SH-SY5Y (cell line): Measurements from ENCODE around the gene IFNL4.
"Not testable (repeated sequence)": the region's sequence is repeated elsewhere in the genome, so short reads cannot be mapped to it uniquely, and the experiment has no call there.

ENCODE experiments used
- GATA2 ChIP-seq: IDR thresholded peaks from 2 replicates; pipeline ENCODE4 v1.6.1; 2011; ENCODE audit warnings: mild to moderate bottlenecking, low read depth, low read length
- GATA3 ChIP-seq: IDR thresholded peaks from 2 replicates; pipeline ENCODE4 v1.6.1; 2011; ENCODE audit warnings: low read depth, mild to moderate bottlenecking, low read length, moderate library complexity

Gene IFNL4

DNA sequence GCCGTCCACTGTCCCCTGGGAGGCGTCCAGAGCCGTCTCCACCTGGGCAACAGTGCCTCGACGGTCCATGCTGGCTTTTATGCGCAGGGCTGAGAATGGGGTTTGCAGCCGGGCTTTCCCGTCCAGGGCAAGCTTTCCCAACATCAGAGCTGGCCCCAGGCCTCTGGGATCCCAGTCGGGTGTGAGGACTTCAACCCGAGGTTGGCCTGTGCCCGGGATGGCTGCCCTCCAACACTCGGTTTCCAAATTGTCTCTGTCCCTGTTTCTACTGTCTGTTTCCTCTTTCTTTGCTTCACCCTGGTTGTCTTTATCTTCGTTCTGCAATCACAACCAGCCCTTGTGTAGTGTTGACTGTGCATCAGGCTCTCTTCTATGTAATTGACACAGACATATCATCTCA is at the start of gene IFNL4:
TSS of gene IFNL4 (minus strand) at position 51 of the 400 bp plus-strand sequence.
- TF ChIP-seq GATA2: no peak
- TF ChIP-seq GATA3: no peak

DNA sequence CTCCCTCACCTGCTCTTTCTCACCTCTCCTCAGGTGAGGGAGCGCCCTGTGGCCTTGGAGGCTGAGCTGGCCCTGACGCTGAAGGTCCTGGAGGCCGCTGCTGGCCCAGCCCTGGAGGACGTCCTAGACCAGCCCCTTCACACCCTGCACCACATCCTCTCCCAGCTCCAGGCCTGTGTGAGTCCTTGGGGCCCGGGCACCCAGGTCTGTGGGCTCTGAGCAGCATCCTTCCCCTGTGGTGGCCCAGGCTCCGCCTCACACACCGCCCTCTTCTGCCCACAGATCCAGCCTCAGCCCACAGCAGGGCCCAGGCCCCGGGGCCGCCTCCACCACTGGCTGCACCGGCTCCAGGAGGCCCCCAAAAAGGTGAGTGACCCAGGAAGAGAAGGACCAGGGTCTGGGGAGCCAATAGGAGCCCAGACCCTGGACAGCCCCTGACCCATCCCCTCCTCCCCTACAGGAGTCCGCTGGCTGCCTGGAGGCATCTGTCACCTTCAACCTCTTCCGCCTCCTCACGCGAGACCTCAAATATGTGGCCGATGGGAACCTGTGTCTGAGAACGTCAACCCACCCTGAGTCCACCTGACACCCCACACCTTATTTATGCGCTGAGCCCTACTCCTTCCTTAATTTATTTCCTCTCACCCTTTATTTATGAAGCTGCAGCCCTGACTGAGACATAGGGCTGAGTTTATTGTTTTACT is 49.4 kb upstream of the IFNL4 start:
- TF ChIP-seq GATA3 (no peak), GATA2 (no peak)

DNA sequence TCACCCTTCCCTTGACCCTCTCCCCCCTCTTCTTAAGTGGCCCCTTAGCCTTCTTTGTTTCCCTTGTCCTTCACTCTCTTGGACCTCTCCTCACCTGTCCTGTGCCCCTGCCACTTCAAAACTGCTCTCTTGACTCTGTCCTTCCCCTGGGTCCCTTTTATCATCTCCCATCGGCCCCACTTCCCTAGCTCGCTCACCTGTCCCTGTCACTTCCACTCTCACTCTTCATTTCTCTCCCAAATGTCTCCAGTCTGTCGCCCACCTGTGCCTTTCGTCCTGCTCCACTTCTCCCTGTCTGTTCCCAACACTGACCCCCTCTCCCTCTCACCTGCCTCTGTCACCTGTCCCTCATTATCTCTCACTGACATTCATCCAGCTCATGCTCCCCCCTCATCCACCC is 48.2 kb upstream of the IFNL4 start:
- TF ChIP-seq GATA3: no peak
- no peak for TF ChIP-seq GATA2

GRCh38 chr19:39296055-39296645 is 47.5 kb upstream of the IFNL4 start, which contains the start of gene IFNL1:
TSS of gene IFNL1 (plus strand) at chr19:39296407. CDS start at chr19:39296422, 15 bp downstream.
- no peak for TF ChIP-seq GATA2
- TF ChIP-seq GATA3: no peak

- TF ChIP-seq GATA2: no peak
Observed at GRCh38 chr19:39293394-39293793, 44.7 kb upstream of the IFNL4 start.

- TF ChIP-seq GATA3: no peak
- TF ChIP-seq GATA2: no peak
Observed at GRCh38 chr19:39284032-39284431, 35.4 kb upstream of the IFNL4 start.

GRCh38 chr19:39282021-39282420 is 33.4 kb upstream of the IFNL4 start:
- TF ChIP-seq GATA2 (no peak), GATA3 (no peak)

- no peak for TF ChIP-seq GATA2
- TF ChIP-seq GATA3: no peak
Observed at GRCh38 chr19:39277598-39277997, 28.9 kb upstream of the IFNL4 start.

DNA sequence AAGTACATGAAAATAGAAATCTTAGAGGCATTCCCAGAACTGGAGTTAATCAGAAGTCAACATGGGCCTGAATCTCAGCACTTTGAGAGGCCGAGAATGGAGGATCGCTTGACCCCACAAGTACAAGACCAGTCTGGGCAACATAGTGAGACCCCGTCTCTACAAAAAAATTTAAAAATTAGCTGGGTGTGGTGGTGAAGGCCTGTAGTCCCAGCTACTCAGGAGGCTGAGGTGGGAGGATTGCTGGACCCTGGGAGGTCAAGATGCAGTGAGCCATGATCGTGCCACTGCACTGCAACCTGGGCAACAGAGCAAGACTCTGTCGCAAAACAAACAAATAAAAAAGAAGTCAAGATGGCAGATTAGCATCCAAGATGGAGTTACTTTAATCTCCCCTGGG is 28.1 kb upstream of the IFNL4 start:
- TF ChIP-seq GATA2: no peak
- TF ChIP-seq GATA3: no peak

- no peak for TF ChIP-seq GATA3
- no peak for TF ChIP-seq GATA2
Observed at GRCh38 chr19:39275578-39275977, 26.9 kb upstream of the IFNL4 start.

DNA sequence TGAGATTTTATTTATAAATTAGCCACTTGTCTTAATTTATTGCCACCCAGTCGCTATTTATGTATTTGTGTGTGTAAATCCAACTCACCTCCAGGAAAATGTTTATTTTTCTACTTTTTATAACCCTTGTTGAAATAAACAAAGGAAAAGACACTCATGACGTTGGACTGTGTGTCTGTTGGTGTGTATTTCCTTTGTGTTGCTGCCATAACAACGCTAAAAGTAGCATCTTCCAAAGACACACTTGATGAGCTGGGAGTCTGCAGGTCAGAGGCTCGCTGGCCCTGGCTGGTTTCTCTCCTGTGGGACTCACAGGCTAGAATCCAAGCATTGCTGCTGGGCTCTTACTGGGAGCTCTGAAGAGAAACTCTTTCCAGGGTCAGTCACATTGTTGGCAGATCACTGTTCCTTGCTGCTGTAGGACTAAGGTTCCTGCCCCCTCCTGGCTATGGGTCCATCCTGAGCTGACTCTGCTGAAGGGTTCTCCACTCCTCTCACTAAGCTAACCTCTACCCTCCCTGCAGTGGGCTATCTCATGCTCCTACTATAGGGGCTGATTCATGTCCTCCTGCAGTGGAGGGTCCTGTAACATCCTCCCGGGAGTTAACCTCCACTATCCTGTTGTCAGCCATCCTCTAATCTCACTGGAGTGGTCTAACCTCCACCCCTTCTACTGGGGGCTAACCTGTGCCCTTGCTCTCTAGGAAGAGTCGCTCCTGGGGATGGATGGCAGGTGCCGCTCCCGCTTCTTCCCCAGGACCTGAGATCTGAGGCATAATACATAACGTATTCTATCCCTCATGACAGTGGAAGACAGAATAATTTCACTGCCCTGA is 21.6 kb upstream of the IFNL4 start:
- no peak for TF ChIP-seq GATA3
- TF ChIP-seq GATA2: no peak

DNA sequence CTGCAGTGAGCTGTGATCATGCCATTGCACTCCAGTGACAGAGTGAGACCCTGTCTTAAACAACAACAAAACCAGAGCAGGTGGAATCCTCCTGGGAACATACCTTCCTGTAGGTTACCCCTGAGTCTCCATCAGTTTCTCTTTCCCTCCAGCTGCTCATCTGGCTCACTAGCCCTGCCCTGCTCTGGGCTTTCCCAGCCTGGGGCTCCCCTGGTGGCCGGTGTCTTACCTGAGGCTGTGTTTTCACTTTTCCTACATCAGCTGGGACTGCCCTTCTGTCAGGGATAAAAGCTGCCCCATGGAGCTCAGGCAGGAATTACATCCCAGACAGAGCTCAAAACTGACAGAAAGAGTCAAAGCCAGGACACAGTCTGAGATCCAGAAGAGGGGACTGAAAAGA is 19.4 kb upstream of the IFNL4 start, which contains the start of gene IFNL2:
TSS of gene IFNL2 (plus strand) at position 312 of the 400 bp plus-strand sequence. CDS start 173 bp downstream, outside the sequence.
- not testable (repeated sequence) for TF ChIP-seq GATA2, GATA3

DNA sequence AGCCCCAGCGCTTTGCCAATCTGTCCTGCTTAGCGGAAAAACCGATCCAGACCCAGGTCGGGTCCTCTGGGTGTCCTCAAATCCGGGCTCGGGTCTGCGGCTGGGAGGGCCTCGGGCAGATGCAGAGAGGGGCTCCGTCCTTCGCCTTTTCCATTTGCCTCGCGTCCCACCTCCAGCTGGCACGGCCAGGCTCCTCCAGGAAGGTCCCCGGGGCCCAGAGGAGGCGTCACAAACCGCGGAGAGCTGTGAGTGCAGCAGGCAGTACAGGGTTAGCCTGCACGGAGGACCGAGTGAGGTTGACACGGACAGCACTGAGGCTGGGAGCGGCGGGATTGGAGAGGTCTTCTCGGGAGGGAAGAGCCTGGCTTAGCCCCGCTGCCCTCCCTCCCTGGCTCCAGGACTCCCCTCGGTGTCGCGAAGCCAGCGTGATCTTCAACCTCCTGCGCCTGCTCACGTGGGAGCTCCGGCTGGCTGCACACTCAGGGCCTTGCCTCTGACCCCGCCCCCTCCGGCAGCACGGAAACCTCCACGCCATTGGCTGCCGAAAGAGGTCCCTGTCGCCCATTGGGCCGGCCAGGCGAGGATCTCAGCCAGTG is 16.8 kb upstream of the IFNL4 start:
- TF ChIP-seq GATA2: no peak
- TF ChIP-seq GATA3: no peak
